Dermis microvascular lymphatic vessel endothelial cell (primary cell): ENCODE results near the gene KIF26B. TPM values are rescaled to one million over a fixed set of nuclear protein-coding genes. Genes with fewer than 3 reads are reported as not detected.

Source experiments
- DNase-seq, 2 donors: peaks; one replicate each; pipeline versions ENCODE4 v3.0.0 to v3.0.0-alpha.2; 2010; ENCODE audit warnings: low read depth in 2 of 2
- total RNA-seq: library from RNA; depleted of rRNA; stranded (reverse); fragments of >200 nt; gene quantifications from 2 replicates; pipeline ENCODE4 v1.2.1, GENCODE V29; 2014

KIF26B gene
- total RNA-seq, 1 donor from 2014 or later: 1.3 TPM

GRCh38 chr1:245588116-245588639 lies 433.4 kb downstream of the KIF26B start:
- DNase-seq: no peak

DNA sequence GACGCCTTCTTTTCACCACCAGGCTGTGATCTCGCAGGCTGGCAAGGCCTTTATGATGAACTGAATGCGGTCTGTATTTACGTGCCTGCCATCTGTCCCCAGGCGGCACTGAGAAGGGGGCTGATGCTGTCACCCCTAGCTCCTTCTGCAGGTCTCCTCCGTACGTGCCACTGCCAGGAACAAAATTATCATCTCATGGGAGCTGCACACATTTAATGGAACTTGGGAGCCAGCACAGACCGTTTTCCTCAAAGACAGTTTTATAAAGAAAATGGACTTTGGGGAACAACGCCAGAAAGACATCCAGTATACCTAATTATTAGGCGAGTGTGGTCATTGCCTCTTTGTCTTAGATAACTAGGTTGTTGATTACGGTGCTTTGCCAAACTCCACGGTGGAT lies 434.5 kb downstream of the KIF26B start:
- DNase-seq: no peak

DNA sequence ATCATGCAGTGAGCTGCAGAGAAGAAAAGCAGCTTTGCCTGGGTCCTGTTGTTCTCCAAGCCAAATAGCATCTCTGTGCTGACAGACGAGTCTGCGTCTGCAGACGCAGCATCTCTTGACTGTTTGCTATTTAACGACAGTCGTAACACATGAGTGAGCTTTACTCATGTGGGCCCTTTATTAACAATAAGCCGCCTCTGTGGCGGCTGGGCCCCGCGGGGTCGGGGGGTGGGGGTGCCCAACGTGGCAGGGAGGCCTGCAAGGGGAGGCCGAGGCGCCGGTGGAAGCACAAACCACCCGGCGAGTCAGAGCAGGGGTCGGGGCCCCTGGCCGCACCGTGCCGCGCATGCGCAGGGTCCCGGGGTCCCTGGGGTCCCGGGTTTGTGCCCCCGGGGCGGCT lies 435.1 kb downstream of the KIF26B start:
- DNase-seq: no peak

- DNase-seq: no peak
Measured at GRCh38 chr1:245590726-245591125, 435.9 kb downstream of the KIF26B start.

DNA sequence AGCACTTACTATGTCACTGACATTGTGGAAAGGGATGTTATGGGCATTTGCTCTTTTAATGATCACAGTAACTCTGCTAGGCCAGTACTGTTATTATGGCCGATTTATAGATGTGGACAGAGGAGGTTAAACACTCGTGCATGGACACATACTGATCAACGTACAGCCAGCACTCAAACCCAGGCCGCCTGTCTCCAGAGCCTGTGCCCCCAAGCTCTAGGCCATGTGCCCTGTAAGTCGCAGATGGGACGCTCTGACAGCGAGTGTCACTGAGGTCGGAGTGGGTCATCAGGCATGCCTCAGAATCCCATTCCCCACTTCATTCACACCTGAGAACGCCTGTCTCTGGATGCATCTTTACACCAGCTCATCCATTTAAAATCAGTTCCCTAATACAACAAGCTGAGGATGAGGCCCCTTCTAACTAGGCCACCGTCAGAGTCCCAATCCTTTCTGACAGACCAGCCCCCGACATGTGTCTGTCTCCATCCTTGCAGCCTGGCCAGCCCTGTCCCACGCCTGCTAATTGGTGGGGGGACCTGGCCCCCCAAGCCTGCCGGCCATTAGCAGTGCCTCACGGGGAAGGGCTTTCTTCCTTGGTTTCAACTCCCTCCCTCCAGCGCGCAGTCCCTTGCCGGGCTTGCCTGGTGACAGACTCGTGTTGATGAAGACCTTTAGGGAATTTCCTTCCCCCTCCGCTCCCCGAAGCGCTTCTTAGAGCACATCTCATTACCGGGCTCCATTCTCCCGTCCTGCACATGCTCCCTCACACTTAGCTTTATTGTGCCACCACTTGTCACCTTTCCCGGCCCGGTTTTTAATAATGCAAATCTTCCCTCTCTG lies 436.8 kb downstream of the KIF26B start:
- DNase-seq: no peak

- DNase-seq: no peak
Measured at GRCh38 chr1:245592189-245592460, 437.3 kb downstream of the KIF26B start.

DNA sequence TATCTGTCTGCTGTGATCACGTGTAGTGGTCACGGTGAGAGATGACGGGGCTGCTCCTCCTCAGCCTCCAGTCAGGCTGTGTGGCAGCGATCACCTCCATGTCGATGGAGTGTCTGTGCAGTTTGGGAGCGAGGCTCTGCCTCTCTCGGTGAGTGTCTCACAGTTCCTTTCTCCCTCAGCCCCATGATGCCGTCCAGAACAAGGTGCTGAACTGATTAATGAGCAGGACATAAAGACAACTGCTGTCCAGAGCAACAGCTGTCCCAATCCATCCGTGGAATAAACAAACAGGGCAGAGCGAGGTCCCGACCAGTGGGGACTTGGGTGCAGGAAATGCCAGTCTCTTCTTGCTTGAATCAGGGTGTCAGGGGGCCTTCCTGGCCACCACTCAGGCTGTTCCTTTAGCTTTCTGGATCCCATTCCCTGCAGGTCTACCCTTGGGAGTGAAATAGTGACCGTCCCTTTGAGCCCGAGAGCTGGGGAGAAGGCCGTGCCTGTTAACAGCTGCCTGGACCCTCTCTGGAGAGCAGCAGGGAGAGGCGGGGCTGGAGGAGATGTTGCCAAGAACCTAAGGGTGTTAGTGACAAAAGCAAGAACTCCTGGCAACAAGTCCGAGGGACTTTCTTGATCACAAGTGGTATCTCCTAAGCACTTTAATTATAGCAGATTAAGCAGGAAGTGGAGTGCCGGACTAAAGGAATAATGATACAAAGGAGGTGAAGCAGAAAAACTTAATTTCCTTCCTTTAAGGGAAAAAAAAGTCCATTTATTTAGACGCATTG lies 443.9 kb downstream of the KIF26B start:
- DNase-seq: no peak

- DNase-seq: no peak
Measured at GRCh38 chr1:245599371-245600174, 444.8 kb downstream of the KIF26B start.

DNA sequence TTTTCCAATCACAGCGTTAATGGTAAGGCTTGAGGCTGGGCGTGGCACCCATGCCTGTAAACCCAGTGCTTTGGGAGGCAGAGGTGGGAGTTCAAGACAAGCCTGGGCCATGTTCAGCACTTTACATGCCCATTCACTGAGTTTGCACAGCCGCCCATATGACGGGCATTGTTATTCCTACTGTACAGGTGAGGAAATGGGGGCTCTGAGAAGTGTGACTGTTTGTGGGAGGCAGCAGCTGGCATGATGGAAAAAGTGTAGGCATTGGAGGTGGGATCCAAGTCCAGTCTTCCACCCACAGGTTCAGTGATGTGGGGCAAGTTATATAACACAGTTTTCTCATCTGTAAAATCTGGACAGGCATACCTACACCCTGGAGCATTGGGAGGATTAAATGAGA lies 445.9 kb downstream of the KIF26B start:
- DNase-seq: no peak

DNA sequence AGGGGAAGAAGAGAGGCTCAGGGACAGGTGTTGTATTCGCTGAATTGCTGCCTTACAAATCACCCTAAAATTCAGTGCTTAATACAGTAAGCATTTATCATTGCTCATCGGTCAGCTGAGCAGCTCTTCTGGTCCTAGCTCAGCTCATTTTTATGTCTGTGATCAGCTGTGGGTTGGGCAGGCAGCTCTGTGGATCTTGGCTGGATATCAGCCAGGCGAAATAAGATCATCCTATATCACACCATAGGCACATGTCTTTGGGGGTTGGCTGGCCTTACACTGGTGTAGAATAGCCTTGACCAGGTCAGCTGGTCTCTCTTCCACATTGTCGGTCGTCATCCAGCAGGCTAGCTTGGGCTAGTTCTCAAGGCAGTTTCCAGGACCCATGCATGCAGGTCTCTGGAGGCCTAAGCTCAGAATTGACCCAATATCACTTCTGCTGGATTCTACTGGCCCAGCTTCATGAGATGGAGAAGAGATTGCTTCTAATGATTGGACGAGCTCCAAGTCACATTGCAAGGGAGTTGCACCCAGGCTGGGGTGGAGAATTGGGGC lies 448.6 kb downstream of the KIF26B start:
- no peak for DNase-seq

DNA sequence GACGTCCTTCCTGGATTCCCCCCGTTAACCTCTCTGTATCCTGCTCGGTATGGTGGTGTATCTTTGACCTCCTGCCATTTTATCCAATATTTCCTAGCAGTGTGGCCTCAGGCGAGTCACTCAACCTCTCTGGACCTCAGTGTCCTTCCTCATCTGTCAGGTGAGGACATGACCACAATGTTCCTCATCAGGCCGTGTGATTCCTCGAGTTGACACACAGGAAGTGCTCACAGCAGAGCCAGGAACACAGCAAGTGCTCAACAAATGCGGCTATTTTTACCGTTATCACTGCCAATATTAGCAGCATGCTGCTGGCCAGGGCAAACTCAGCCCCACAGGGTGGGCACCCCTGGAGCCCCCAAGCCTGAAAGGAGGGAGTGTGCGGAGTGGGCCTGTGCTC lies 450.2 kb downstream of the KIF26B start:
- DNase-seq: no peak

DNA sequence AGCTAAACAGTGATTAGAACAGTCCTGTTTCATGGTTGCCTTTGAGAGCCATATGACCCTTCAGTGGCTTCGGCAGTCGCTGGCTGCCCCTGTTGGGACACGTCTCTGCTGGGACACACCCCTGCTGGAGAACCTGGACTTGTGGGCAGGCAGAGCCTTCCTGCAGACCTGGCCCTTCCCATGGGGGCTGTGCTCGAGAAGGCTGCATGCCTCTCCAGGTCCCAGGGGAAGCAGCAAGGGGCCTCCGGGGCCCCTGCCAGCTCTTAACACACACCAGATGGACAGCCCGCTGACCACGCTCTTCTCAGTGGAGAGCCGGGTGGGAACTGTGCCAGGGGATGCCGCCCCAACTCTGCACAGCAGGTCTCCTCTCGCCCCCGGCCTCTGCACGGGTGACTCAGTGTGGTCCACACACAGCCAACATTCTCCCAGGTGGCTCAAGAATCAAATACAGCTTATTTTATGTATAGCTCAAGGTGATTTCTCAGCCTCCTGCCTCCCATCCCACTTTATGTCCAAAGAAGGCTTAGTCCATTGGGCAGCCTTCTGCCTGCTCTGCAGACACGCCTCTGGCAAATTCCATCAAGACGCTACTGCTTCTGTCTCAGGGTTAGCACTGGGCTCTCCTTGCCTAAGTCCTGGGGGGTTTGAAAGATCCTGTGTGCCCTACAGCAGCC lies 450.8 kb downstream of the KIF26B start:
- DNase-seq: no peak

DNA sequence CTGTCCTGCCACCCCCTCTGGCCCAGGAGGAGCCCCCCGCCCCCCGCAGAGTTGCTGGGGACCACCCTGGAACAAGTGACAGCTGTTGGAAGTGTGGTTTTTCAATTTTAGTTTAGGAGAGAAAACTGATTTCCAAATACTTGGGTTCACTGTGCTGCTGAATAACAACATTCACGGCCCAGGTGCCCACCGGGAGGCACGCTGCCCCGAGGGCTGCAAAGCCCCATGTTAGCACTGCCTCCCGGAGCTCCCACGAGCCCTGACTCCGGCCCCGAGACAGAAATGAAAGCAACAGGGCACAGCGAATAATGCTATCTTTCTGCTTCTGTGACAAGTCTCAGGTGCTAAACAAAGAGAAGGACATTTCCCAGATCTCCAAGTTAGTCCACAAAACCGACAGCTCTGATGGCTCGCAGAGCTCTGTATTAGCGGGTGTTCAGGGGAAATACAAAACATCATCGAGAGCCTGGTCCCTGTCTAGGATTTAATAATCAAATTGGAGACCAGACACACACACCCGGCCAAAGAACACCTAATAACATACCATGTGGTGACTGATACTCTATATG lies 451.5 kb downstream of the KIF26B start:
- DNase-seq: no peak

- no peak for DNase-seq
Measured at GRCh38 chr1:245608271-245608670, 453.5 kb downstream of the KIF26B start.

- no peak for DNase-seq
Measured at GRCh38 chr1:245609354-245610150, 454.8 kb downstream of the KIF26B start.

DNA sequence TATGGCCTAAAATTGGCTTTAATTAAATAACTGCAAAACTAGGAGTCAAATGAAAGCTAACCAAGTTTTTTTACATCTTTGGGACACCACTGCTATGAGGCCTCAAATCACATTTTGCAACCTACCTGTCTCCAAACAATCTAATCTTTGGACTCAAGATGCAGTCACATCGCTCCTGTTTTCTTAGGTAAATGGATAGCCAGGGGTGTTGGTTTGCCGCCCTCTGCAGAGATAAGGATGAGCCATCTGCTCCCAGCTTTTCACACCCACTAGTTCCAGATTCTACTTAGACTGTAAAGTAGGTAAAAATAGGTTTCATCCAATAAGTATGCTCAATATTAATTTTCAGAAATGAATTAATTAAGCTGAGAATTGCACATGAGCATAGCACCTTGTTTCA lies 456.5 kb downstream of the KIF26B start:
- no peak for DNase-seq

GRCh38 chr1:245614476-245614875 lies 459.7 kb downstream of the KIF26B start:
- no peak for DNase-seq

DNA sequence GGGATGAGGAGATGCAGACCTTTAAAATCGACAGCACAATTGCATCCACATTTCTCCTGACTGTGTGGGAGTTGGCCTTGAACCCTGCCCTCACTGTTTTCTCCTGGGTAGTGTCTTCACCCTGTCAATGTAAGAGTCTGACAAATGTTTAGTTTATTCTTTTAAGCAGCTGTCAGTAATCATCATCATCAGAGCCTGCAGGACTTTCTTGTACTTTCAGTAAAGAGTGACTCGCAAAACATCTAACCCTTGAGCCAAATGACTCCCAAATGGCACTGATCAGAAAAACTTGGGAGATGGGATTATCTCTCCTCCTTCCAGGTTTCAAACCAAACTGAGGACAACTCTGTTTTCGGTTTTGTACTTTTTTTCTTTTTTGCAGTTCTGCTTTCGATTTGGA lies 460.2 kb downstream of the KIF26B start:
- DNase-seq: no peak

DNA sequence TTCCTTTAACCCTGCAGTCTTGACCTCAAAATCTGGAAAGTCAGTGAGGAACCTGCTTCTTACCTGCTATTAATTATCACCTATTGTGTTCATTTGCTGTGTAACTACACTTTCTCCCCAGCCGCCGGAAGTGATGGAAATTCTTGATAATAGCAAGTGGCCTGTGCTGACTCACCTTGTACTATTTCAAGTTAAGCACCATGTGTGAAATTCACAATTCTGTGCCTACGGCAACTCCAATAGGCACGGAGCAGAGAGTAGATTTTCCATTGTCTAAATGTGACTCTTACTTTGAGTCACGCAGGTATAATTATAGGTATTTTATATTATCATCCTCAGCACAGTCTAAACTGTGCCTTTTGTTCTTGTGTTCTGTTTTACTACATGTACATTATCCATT lies 466.8 kb downstream of the KIF26B start:
- DNase-seq: no peak
